Motor neuron (in vitro differentiated cells): Measurements from ENCODE around the gene PTPRM. TPM values are rescaled to one million over a fixed set of nuclear protein-coding genes. Genes with fewer than 3 reads are reported as not detected.
"Not testable (repeated sequence)": the region's sequence is repeated elsewhere in the genome, so short reads cannot be mapped to it uniquely, and the experiment has no call there.

ENCODE experiments used
- ATAC-seq, 8 experiments: fragments of 200-7000 bp; cut with Tn5 transposase; replicated peaks in 6 of 8; 2 replicates each; pipeline ENCODE4 v1.8.0; 2021; ENCODE audit warnings: mild to moderate bottlenecking in 8 of 8, moderate library complexity in 8 of 8
- H3K27ac ChIP-seq, 2 donors: fragments of 250-450 bp; sonication (Bioruptor Pico); 2 replicates each; pipeline ENCODE4 v1.9.0; 2021; ENCODE audit warnings: antibody characterized with exemption in 2 of 2, mild to moderate bottlenecking in 2 of 2, moderate library complexity in 1 of 2
- H3K4me1 ChIP-seq, 2 donors: fragments of 250-450 bp; sonication (Bioruptor Pico); replicated peaks in 1 of 2; 2 replicates each; pipeline ENCODE4 v1.6.1; 2021; ENCODE audit warnings: antibody characterized with exemption in 2 of 2, mild to moderate bottlenecking in 2 of 2, moderate library complexity in 1 of 2
- H3K4me3 ChIP-seq, 5 donors: fragments of 250-450 bp; sonication (Bioruptor Pico); 2 replicates each; pipeline ENCODE4 v1.9.0; 2021; ENCODE audit warnings: antibody characterized with exemption in 5 of 5, mild to moderate bottlenecking in 5 of 5, moderate library complexity in 4 of 5
- WGBS, 10 experiments: fragments of 450-650 bp; shearing (Covaris generic); methylation state at CpG; one replicate each; pipeline ENCODE4 v1.0.0; 2022; 5-methylcytosine and 5-hydroxymethylcytosine counted together
- in situ Hi-C, 9 experiments: fragments of 400-800 bp; cut with MboI; loops; one replicate each; pipeline ENCODE4 v1.15.0; 2021; ENCODE audit warnings: low sequenced_read_pairs in 9 of 9, low pct_unique_long_range_greater_than_20kb in 2 of 9; ENCODE audit not compliant: unreplicated experiment in 9 of 9
- total RNA-seq, 8 experiments: library from RNA; unstranded; fragments of 300-600 nt; gene quantifications; 2 replicates each; pipeline versions ENCODE4 v1.2.3 to v1.2.4, GENCODE V29; 2022

PTPRM gene
- total RNA-seq, 8 experiments from 2014 or later: 12.9 to 106 (median 66.9) TPM

GRCh38 chr18:8443505-8443904 is 876.4 kb downstream of the PTPRM start:
- in situ Hi-C loops: no loop called here
- Histone ChIP-seq H3K4me3 (no peak overlapping the region), H3K4me1 (no peaks in the 10 kb centered on the region), H3K27ac (no peak overlapping the region)
- ATAC-seq: no peak
- WGBS, 10 experiments: 100% methylated on average over 1 of the region's 1 CpG; no CpG with 5 or more reads in 6 of the 10 experiments

- 24 to 79% (median 55%) methylated on average over 3 to 5 of the region's 5 CpGs for WGBS, 10 experiments
- ATAC-seq, H3K27ac ChIP-seq, H3K4me3 ChIP-seq, H3K4me1 ChIP-seq, in situ Hi-C loops: not testable (repeated sequence)
These were observed 879.8 kb downstream of the PTPRM start for GRCh38 chr18:8446936-8447335.

- Histone ChIP-seq H3K27ac (no peak overlapping the region), H3K4me1 (no peaks in the 10 kb centered on the region), H3K4me3 (no peak overlapping the region)
- in situ Hi-C loops: no loop called here
- WGBS, 10 experiments: 10 to 100% (median 89%) methylated on average over 1 to 7 of the region's 7 CpGs; no CpG with 5 or more reads in 2 of the 10 experiments
- ATAC-seq: no peak
These were observed 881.0 kb downstream of the PTPRM start for GRCh38 chr18:8448130-8448529.

- WGBS, 10 experiments: 0 to 94% (median 56%) methylated on average over 1 to 5 of the region's 5 CpGs
- in situ Hi-C loops: no loop called here
- Histone ChIP-seq H3K4me1 (no peaks in the 10 kb centered on the region), H3K4me3 (no peak overlapping the region), H3K27ac (no peak overlapping the region)
- ATAC-seq: peak in 3 of 8 experiments; percentile 50 to 54 (median 52)
These were observed 882.9 kb downstream of the PTPRM start for GRCh38 chr18:8450013-8450412.

- ATAC-seq: no peak
- Histone ChIP-seq H3K4me3 (no peak overlapping the region), H3K4me1 (no peaks in the 10 kb centered on the region), H3K27ac (no peak overlapping the region)
- 40 to 100% (median 73%) methylated on average over 2 to 11 of the region's 13 CpGs for WGBS, 10 experiments
- in situ Hi-C loops: no loop called here
These were observed 884.0 kb downstream of the PTPRM start for GRCh38 chr18:8450898-8451665.

GRCh38 chr18:8453528-8453927 is 886.4 kb downstream of the PTPRM start:
- 20 to 88% (median 44%) methylated on average over 1 to 3 of the region's 3 CpGs; no CpG with 5 or more reads in 5 of the 10 experiments for WGBS, 10 experiments
- in situ Hi-C loops: no loop called here

GRCh38 chr18:8454136-8454535 is 887.0 kb downstream of the PTPRM start:
- ATAC-seq: no peak
- Histone ChIP-seq H3K4me1 (no peaks in the 10 kb centered on the region), H3K4me3 (no peak overlapping the region), H3K27ac (no peak overlapping the region)
- in situ Hi-C loops: no loop called here
- 0 to 100% (median 67%) methylated on average over 1 of the region's 1 CpG; no CpG with 5 or more reads in 7 of the 10 experiments for WGBS, 10 experiments

More at GRCh38 chr18:8453528-8453927, 886.4 kb downstream of the PTPRM start:
- Histone ChIP-seq H3K4me1 (no peaks in the 10 kb centered on the region), H3K4me3 (no peak overlapping the region), H3K27ac (no peak overlapping the region)
- ATAC-seq: no peak

GRCh38 chr18:8455661-8456614 is 888.8 kb downstream of the PTPRM start:
- WGBS, 10 experiments: 30 to 89% (median 71%) methylated on average over 1 to 7 of the region's 8 CpGs; no CpG with 5 or more reads in 2 of the 10 experiments
- Histone ChIP-seq H3K27ac (no peak overlapping the region), H3K4me3 (no peak overlapping the region), H3K4me1 (no peaks in the 10 kb centered on the region)
- in situ Hi-C loops: no loop called here
- ATAC-seq: no peak
